ENCODE results near the gene STK32B. TPM values are rescaled to one million over a fixed set of nuclear protein-coding genes. Genes with fewer than 3 reads are reported as not detected.

STK32B gene
- total RNA-seq, 1 experiment from 2014 or later, result 0.03 TPM

DNA sequence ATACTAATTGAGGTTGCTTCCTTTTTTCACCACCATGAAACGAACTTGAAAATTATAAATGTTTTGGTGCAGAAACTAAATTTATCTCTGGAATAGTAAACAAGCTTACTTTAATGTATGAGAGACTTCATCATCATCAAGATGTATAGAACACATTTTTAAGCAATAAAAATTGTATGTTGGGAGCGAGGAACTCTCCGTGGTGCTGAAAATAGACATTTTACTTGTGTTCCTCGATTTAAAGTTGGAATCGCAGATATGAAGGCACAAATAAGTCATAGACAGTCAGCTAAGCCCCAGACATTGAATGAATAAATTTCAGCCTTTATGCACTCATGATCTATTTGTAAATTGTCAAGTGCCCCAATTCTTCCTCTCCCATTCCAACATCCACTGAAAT, 310.7 kb downstream of the STK32B start:
- DNase-seq (ENCODE audit: low spot score), result no peak

DNA sequence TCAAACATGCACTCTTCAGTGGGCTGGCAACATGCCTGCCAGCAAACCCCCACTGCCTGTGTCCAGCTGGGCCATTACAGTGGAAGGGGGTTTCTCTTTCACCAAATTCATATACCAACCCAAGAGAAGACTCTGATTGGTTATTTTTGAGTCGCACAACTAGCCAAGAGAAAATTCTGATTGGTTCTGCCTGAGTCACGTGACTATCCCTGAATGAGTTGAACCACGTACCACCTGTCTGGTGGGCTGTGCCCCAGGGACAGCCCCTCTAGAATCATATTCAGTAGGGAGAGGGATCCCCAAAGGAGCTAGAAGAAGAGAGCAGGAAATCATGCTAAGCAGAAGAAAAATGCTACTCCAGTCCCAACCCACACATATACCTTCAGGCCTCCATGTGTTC, 313.1 kb downstream of the STK32B start:
- DNase-seq (ENCODE audit: low spot score), result no peak

DNA sequence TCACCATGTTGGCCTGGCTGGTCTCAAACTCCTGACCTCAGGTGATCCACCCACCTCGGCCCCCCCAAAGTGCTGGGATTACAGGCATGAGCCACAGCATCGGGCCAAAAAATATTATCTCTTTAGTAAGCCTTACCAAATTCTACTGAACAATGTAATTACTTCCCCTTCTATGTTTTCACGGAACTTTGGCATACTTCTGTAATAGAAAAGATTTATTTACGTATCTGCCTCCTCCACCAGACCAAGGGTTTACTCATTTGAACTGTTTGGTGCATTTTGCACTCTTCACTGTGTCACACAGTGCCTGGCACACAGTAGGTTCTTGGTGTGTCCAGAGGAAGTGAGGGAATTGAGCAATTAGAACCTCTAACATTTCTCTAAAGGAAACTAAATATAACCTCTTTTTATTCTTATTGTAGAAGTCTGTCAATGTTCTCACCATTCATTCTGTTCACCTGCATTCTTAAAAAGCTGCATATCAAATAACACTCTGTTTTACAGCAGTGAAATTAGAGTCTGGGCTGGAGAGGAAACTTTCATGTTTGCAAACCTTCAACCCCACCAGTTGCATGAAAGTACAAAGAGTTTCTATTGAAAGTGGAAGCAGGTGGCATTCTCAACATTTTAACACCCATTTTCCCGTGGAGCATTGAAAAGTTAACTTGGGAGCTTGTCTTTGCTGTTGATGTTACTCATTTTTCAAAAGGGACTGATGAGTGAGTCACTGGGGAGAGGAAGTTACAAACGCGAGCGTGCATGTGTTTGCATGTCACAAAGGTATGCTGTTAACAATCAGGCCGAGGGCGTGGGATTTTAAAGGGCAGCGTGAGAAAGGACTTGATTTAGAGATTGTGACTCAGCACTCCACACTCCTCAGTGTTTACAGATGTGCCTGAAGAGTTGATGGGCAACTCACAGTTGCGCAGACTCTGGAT, 314.1 kb downstream of the STK32B start:
- peak; percentile 91 for DNase-seq (ENCODE audit: low spot score)

DNA sequence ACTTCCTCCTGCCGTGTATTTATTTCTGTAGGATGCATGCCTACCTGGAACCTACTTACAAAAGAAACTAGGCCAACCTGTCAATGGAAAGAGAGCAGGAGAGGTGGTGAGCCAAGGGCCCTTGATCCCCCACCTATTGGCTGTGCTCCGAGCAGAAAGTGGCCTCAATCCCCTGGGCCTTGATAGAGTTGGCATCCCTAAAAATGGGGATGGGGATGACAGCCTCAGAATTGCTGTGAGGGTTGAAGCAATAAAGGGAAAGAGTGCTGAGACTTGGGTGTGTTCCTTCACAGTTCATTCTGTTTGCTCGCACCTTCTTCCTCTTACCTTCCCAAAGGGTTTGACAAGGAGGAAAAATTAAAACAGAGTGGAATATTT, 314.7 kb downstream of the STK32B start:
- DNase-seq (ENCODE audit: low spot score), result no peak

DNA sequence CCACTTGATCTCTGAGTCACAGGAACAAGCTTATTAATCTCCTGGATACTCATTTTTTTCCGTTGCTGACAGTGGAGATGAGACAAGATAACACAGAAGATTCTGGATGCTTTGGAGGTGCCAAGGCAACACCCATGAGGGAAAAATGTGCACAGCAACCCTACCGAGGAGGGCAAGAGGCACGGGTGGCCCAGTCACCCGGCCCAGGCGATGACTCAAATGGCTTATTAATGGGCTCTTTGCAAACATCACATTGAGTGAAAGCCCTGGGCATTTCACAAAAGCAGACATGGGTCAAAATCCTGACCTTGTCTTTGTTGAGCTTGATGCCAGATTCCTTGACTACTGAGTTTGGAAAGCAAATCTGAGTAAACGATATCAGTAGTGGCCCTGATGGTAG, 315.1 kb downstream of the STK32B start:
- peak; percentile 54 for DNase-seq (ENCODE audit: low spot score)

DNA sequence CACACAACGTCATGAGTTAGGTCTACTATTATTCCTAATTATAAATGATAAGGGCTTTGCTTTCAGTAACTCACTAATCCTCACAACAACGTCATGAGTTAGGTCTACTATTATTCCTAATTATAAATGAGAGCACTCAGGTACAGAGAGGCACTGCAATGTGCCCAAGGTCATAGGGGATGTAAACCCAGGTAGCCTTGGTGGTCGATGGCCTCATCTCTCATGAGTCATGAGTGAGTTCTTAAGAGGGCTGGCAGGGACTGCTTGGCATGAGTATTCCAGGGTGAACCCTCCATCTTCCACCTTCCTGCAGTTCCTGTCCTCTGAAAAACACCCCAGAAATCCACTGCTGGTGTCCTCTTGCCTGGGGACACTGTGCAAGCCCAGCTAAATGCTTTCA, 317.1 kb downstream of the STK32B start:
- DNase-seq (ENCODE audit: low spot score), result no peak

DNA sequence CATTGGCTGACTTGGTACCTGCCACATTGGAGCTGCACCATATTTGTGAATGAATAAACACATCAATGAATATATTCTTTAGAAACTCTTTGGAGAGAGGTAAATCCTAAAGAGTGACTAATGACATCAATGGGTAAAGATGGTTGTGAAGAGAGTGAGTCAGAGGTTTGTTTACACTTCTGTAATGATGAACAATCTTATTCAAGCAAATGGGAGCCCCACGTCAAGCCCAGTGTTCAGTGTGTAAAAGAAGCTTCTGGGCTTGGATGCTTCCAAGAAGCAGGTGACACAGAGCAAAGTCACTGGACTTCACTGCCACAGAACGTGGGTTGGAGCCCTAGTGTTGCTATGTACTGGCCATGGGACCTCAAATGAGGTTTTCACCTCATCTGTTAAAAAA, 319.0 kb downstream of the STK32B start:
- DNase-seq (ENCODE audit: low spot score), result peak; percentile 38

DNA sequence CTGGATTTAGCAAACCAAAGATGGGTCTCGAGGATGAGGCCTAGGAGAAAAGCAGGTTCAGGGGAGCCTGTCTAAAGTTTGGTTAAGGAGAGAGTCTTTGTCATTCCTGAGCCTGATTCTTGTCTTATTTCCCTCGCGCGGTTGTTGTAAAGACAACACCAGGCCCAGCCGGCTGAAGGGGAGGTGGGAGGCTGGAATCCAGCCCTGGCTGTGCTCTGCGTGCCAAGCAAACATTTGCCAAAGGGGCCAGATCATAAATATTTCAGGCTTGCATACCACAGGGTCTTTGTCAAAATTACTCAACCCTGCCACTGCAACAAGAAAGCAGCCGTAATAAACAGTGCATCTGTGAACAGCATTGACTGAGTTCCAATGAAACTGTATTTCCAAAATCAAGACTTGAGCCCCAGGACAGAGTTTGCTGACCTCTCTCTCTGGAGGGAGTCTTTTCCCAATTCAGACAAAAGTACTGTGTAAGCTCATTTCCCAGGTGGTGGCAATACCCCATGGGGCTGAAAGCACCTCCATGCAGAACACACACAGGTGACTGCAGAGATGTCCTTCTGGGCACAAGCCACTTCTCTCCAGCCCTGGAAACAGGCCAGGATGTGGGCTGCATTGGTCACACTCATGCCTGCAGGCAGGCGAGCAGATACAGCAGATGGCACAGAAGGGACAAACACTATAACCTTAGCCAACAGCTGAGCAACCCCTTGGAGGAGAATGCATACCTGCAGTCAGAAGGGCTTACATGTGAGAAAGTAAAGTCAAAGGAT, 320.3 kb downstream of the STK32B start:
- no peak for DNase-seq (ENCODE audit: low spot score)

DNA sequence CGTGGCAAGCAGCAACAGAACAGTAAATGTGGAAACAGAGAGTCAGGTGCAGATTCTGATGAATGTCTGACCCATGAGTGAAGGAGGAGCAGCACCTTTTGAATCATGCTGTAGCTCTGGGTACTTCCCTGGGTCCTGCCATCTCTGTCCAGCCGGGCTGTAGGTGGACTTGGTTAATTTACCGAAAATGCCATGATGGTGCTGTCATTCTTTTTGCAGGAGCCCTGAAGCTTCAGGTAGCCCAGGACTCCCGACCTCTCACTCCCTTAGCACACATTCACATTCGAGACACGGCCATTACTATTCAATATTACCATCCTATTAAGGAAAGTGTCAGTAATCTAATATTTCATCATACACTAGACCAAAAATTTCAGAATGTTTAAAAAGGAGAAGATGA, 320.9 kb downstream of the STK32B start:
- DNase-seq (ENCODE audit: low spot score), result no peak

DNA sequence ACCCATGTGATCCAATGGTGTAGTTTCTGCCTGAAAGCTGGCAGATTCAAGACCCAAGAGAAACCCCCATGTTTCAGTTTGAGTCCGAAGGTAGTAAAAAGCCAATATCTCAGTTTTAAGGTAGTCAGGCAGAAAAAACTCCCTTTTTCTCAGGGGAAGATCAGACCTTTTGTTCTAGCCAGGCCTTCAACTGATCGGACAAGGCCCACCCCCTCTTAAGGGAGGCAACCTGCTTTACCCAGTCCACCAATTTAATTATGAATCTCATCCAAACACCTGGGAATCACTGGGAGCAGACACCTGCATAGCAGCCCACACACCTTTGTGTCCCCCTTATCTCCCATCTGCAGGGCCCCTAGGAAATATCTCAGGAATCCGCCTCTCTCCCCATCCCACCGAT, 322.0 kb downstream of the STK32B start:
- no peak for DNase-seq (ENCODE audit: low spot score)

DNA sequence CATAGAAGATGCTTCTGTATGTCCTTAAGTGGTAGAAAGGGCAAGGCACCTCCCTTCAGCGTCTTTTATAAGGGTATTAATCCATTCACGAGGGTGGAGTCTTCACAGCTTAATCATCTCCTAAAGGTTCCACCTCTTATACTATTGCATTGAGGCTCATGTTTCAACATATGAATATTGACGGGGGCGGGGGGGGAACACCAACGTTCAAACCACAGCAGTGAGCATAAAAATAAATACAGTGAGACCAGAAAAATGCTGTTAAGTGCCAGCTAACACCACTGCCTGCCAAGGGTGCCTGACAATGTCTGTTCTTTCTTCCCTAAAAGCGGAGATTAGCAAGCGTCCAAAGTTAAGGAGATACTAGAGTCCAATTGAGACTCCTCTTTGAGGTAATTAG, 323.3 kb downstream of the STK32B start:
- no peak for DNase-seq (ENCODE audit: low spot score)

DNA sequence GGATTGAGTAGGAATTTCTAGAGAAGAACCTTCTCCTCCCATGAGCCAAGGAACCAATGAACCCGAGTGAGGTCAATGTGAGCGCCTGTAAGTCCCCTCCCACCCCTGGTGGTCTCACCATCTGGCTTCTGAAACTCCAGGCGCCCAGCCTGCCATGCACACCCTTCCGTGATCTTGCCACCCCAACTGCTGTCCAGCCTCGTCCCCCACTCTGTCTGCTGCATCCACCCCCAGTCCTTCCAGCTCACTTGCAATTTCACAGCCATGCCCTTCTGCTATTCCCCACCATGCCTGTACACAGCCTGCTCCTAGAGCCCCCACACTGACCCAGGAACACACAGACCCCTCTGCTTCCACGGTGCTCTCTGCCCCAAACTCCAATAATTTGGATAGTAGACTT, 323.7 kb downstream of the STK32B start:
- no peak for DNase-seq (ENCODE audit: low spot score)

DNA sequence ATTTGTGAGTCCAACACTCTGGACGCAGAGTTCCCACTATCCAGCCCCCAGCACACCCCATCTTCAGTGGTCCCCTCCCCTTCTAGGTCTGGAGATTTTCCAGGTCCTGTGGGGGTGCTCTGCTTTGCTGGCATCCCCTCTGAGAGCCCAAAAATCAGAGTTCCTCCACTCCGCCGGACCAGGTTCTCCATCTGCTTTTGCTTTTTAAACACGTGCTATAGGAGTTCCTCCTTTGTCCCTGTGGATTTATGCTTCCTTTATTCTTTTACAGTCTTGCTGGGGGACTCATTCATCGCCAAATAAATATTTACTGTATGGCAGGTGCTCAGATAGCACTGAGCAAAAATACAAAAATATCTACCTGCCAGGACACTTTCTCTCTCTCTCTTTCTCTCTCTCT, 324.7 kb downstream of the STK32B start:
- DNase-seq (ENCODE audit: low spot score), result no peak

DNA sequence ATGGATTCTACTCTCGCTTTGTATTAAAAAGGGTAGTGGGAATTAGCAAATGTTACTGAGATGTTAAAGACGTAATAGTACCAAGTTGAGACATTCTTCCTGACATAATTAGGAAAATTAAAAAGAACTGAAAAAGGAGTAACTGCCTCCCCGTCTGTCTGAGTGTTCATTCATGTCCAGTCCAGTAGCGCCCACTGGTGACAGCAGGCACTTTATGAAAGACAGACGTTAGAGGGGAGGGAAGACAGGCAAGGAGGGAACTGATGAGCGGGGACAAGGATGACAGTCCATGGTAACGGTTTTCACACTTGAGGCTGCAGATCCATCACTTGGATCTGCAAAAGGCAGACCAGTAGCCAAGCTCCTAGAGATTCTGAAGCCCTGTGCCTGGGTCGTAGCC, 326.7 kb downstream of the STK32B start:
- no peak for DNase-seq (ENCODE audit: low spot score)

DNA sequence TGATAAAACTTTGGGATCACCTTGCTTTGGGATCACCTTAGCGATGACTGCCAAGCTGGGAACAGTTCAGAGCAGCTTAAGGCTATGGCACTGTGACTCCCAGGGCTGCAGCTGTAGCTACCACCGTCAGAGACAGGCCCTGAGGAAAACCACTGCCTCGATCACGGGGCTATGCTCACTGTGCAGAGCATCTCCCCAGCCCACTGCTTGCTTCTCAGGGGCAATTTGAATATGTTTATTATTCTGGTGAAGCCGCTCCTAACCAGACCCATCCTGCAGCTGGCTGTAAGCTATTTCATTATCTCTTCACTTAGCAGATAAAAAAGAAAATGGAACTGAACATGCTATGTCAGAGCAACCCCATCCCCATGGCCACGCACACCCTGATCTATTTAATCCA, 328.6 kb downstream of the STK32B start:
- no peak for DNase-seq (ENCODE audit: low spot score)

DNA sequence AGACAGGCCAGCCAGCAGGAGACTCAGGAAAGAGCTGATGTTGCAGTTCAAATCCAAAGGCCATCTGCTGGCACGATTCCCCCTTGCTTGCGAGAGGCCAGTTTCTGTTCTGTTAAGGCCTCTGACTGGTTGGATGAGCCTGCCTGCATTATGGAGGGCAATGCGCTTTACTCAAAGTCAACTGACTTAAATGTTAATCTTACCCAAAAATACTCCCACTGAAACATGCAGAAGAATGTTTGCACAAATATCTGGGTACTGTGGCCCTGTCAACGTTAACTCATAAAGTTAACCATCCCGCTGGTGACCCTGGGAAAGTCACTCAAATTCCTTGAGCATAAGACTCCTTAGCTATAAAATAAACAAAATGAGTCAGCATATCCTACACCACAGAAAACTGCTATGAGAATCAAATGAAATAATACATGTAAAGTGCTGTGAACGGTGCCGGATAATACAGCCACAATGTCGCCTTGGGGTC, 330.7 kb downstream of the STK32B start:
- peak; percentile 36 for DNase-seq (ENCODE audit: low spot score)

DNA sequence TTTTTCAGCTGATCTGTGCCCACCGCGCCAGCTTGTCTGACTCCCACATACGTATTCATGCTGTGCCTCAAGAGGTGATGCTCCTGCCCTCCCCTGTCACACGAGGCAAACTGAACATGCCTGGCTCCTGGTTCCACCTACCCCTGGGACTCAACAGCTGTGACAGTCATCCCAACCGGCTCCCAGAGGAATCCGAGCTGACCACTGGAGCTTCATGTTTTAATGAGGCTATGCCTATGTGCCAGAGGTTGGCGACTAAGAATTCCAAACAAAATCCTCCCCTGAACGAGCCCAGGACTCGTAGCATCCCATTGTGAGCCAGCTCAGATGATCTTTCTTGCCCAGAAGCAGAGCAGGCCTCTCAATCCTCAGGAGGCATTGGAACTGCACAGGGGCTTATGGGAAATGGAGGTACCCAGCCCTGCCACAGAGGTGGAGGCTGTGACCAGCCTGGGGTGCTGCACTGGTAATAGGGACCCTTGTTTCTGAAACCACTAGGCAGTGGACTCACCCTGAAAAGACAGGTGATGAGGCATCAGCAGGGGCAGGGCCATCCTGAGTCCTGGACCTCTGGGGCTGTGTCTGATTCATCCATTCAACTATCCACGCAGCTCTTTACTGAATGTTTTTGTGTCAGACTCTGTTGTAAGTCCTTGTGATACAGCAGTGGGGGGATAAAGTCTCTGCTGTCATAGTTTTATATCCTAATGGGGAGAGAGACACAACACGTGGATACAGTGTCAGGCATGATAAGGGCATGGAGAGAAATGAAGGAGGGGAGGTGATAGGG, 332.1 kb downstream of the STK32B start:
- DNase-seq (ENCODE audit: low spot score), result no peak

DNA sequence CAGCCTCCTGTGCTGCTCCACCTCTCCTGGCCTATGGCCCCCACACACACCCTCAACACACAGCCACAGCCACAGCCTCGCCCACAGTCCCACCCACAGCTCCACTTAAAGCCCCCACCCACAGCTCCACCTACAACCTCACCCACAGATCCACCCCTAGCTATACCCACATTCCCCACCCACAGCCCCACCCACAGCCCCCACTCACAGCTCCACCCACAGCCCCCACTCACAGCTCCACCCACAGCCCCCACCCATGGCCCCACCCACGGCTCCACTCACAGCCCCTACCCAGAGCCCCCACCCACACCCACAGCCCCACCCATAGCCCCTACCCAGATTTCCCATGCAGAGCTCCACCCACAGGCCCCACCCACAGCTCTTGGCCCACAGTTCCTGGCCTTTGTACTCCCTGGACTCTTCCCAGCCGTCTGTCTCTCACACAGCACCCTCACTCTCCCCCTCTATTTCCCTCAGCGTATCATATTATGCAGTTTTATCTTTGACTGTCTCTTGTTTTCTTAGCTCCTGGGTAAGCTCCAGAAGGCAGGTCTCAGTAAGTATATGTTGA, 334.5 kb downstream of the STK32B start:
- DNase-seq (ENCODE audit: low spot score), result no peak

DNA sequence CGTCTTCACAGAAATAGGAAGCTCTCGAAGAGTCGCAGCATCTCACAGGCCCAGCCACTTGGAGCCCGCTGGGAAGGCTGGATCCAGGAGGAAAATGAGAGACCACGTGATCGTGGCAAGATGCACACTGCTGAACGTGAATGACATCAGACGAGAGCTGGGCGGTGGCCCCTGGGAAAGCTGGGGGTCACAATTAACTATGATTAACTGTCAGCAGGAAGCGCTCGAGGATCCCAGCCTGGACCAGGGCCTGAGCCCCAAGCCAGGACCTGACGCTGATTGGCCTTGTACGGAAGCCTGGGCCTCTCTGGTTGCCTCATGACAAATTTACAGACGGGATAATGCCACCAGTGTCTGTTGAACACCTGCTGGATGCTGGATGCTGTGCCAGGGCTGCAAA, 335.6 kb downstream of the STK32B start:
- no peak for DNase-seq (ENCODE audit: low spot score)

DNA sequence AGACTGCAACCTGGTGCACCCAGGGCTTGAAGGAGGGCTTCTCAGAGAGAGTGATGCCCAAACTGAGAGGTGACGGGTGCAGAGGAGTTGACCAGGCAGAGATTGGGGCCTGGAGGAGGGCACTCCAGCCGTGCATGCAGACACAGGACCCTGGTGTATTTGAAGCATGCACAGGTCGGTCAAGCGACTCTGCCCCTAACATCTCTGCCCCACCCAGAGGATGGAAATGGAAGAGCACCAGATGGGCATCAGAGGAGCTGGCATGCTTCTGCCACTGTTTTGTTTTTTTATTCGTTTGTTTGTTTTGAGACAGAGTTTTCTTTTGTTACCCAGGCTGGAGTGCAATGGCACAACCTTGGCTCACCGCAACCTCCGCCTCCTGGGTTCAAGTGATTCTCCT, 336.2 kb downstream of the STK32B start:
- DNase-seq (ENCODE audit: low spot score), result no peak

DNA sequence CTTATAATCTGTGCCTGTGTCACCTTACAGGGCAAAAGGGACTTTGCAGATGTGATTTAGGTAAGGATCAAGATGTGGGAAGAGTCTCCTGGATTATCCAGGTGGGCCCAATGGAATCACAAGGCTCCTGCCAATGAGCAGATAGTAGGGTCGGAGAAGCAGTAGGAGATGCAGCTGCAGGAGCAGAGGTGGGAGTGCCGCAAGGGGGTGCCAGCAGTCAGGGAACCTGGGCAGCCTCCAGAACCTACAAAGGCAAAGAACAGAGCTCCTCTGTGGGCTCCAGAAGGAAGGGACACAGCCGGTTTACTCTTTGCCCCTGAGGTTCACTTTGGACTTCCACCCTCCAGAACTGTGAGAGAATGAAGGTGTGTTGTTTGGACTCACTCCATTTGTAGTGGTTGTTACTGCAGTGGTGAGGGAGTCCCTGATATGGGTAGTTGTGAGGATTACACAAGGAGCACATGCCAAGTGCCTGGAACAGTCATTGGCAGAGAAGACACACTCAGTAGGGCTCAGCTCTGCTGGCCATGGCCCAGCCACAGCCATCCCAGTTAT, 338.6 kb downstream of the STK32B start:
- no peak for DNase-seq (ENCODE audit: low spot score)
